HG03439 (cell line): ENCODE data around the gene MTG1.
"Not testable (repeated sequence)": the region's sequence is repeated elsewhere in the genome, so short reads cannot be mapped to it uniquely, and the experiment has no call there.

Experiments used
- ATAC-seq: cut with Tn5 transposase; IDR thresholded peaks from one replicate; pipeline ENCODE4 v1.9.1; 2021; ENCODE audit warnings: mild to moderate bottlenecking, moderate library complexity; ENCODE audit not compliant: unreplicated experiment

MTG1 gene

GRCh38 chr10:133462512-133463305 lies 68.8 kb downstream of the MTG1 start:
- no peak for ATAC-seq

GRCh38 chr10:133464582-133465031 lies 70.7 kb downstream of the MTG1 start:
- no peak for ATAC-seq

GRCh38 chr10:133465191-133465949 lies 71.4 kb downstream of the MTG1 start:
- ATAC-seq, result no peak

- no peak for ATAC-seq
Measured at GRCh38 chr10:133465950-133466474, 72.1 kb downstream of the MTG1 start.

- ATAC-seq, result no peak
Measured at GRCh38 chr10:133466683-133467275, 72.8 kb downstream of the MTG1 start.

- ATAC-seq, result no peak
Measured at GRCh38 chr10:133467286-133467911, 73.4 kb downstream of the MTG1 start.

GRCh38 chr10:133469205-133469604 lies 75.2 kb downstream of the MTG1 start:
- not testable (repeated sequence) for ATAC-seq

- ATAC-seq, result no peak
Measured at GRCh38 chr10:133471300-133472109, 77.5 kb downstream of the MTG1 start.
